Epidermal melanocyte (primary cell): ENCODE measurements around the gene DALRD3.
"Not testable (repeated sequence)": the region's sequence is repeated elsewhere in the genome, so short reads cannot be mapped to it uniquely, and the experiment has no call there.

ENCODE experiments used
- DNase-seq: peaks from one replicate; pipeline ENCODE4 v3.0.0; 2011; ENCODE audit warnings: low spot score; ENCODE audit not compliant: insufficient read length

Gene DALRD3

GRCh38 chr3:49021813-49022687 lies 3.7 kb upstream of the DALRD3 start, which contains the start of gene NDUFAF3:
NDUFAF3 (plus strand) TSS chr3:49022121; CDS start chr3:49022145, 24 bp downstream.
- DNase-seq, result peak; percentile 89

- DNase-seq, result peak; percentile 94
These were observed 2.9 kb upstream of the DALRD3 start for GRCh38 chr3:49021213-49021812.

GRCh38 chr3:49020330-49021212 lies 2.2 kb upstream of the DALRD3 start:
- no peak for DNase-seq

GRCh38 chr3:49019941-49020329 lies 1.6 kb upstream of the DALRD3 start:
- no peak for DNase-seq

GRCh38 chr3:49018707-49019006 lies 277 bp upstream of the DALRD3 start:
- no peak for DNase-seq

GRCh38 chr3:49017229-49017970 lies 980 bp downstream of the DALRD3 start:
- DNase-seq, result no peak

GRCh38 chr3:49016414-49017228 lies 1.8 kb downstream of the DALRD3 start:
- no peak for DNase-seq

- DNase-seq, result peak; percentile 47
These were observed 2.6 kb downstream of the DALRD3 start for GRCh38 chr3:49015765-49016164.

GRCh38 chr3:49015072-49015471 lies 3.3 kb downstream of the DALRD3 start:
- DNase-seq, result no peak

GRCh38 chr3:49013738-49014660 lies 4.4 kb downstream of the DALRD3 start:
- DNase-seq, result no peak

GRCh38 chr3:49013113-49013737 lies 5.2 kb downstream of the DALRD3 start:
- no peak for DNase-seq

- no peak for DNase-seq
These were observed 5.9 kb downstream of the DALRD3 start for GRCh38 chr3:49012441-49013017.

GRCh38 chr3:49009396-49009795 lies 9.0 kb downstream of the DALRD3 start:
- no peak for DNase-seq

GRCh38 chr3:49008627-49009026 lies 9.8 kb downstream of the DALRD3 start:
- not testable (repeated sequence) for DNase-seq

- DNase-seq, result peak; percentile 90
These were observed 10.4 kb downstream of the DALRD3 start for GRCh38 chr3:49007771-49008528.

- DNase-seq, result peak; percentile 88
These were observed 11.2 kb downstream of the DALRD3 start, which contains the start of gene WDR6 for GRCh38 chr3:49007068-49007770. WDR6 (plus strand) TSS chr3:49007391; CDS start chr3:49007432, 41 bp downstream.
